Measurements from ENCODE around the gene ITFG1. TPM values are rescaled to one million over a fixed set of nuclear protein-coding genes. Genes with fewer than 3 reads are reported as not detected.
"Not testable (repeated sequence)": the region's sequence is repeated elsewhere in the genome, so short reads cannot be mapped to it uniquely, and the experiment has no call there.

Gene ITFG1
- total RNA-seq, 1 experiment from 2014 or later, result 124 TPM

DNA sequence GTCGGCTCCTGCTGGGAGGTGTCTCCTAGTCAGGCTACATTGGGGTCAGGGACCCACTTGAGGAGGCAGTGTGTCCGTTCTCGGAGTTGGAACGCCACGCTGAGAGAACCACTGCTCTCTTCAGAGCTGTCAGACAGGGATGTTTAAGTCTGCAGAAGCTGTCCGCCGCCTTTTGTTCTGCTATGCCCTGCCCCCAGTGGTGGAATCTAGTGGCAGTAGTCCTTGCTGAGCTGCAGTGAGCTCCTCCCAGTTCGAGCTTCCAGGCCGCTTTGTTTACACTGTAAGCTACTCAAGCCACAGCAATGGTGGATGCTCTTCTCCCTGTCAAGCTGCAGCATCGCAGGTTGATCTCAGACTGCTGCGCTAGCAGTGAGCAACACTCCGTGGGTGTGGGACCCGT is 36.0 kb downstream of the ITFG1 start:
- DNase-seq (ENCODE audit: low read depth), result no peak

DNA sequence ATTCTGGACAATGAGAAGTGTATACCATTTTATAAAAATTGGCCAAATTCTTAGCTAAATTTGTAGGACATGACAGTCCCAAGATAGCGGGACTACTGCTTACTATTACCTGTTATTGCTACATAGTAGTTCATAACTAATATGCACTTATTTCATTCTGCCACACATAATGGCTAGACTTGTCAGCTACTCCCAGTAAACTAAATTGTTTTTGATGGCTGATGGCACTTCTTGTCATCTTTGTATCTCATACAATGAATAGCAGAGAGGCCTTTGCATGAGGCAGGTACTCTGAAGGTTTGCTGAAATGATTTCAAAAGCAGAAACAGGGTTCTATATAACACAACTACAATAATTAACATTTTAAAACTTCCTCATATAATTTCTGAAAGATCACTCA is 44.0 kb downstream of the ITFG1 start:
- no peak for DNase-seq (ENCODE audit: low read depth)

DNA sequence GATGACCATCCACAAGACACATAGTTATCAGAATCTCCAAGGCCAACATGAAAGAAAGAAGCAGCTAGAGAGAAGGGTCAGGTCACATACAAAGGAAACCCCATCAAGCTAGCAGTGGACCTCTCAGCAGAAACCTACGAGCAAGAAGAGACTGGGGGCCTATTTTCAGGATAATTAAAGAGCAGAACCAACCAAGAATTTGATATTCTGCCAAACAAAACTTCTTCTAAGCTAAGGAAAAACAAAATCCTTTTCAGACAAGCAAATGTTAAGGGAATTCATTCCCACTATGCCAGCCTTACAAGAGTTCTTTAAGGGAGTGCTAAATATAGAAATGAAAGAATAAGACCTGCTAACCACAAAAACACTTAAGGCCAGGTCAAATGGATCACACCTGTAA is 47.8 kb downstream of the ITFG1 start:
- no peak for DNase-seq (ENCODE audit: low read depth)

DNA sequence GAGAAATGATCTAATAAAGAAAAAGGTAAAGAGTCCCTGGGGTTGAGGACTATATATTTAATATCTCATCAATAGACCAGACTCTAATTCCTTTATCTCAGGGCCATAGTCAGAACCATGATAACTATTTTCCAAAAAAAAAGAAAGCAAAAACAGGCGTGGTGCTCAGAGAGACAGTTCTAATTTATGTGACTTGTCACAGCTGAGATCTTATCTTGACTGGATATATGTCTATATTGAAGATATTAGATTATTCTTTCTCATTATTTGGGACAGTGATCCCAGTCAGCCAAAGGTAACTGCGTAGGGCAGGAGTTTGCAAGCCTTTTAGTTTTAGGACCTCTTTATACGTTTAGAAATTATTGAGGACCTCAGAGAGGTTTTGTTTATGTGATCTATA is 52.4 kb downstream of the ITFG1 start:
- DNase-seq (ENCODE audit: low read depth), result no peak

DNA sequence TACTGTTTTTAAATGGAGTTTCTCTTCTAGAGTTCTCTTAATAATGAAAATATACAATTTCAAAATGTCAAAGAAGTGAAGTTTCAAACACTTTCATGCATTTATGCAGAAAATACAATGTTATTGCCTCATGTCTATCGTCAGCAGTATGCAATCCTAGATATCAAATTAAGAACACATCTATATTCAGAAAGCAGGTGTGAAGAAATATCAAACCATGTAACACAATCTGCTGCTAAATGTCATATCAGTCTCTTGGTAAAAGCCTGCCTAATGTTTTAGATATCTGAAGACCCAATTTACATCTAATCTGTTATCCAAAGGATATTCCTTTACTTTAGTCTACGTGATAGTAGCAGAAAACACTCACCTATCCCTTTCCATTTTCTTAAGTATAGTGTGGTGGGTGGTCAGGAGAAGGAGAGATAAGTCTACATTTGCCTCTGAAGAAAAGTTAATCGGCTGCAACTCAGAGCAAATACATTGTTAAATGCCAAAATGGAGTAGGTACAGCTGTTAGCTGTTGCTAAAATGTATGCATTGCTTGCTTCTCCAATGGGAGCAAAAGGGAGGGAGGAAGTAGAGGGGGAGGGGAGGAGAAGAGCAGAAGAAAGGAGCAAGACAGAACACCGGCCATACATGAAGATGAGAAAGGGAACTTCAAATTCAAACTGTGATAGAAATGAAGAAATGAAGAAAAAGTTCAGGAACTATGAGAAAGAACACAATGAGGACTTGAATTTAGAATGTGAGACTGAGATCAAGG is 64.9 kb downstream of the ITFG1 start:
- no peak for DNase-seq (ENCODE audit: low read depth)

DNA sequence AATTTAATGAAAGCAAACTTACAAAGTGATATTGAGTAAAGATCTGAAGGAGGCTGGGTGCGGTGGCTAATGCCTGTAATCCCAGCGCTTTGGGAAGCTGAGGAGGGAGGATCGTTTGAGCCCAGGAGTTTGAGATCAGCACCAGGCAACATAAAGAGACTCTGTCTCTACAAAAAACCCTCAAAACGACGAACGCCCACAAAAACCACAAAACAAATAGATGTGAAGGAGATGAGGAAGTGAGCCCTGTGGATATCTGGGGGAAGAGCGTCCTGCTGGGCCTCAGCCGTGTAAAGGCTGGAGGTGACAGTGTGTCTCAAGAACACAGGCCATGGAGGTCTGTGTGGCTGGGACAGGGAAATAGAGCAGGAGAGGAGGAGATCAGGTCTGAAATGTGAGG is 68.8 kb downstream of the ITFG1 start:
- peak; percentile 69 for DNase-seq (ENCODE audit: low read depth)

DNA sequence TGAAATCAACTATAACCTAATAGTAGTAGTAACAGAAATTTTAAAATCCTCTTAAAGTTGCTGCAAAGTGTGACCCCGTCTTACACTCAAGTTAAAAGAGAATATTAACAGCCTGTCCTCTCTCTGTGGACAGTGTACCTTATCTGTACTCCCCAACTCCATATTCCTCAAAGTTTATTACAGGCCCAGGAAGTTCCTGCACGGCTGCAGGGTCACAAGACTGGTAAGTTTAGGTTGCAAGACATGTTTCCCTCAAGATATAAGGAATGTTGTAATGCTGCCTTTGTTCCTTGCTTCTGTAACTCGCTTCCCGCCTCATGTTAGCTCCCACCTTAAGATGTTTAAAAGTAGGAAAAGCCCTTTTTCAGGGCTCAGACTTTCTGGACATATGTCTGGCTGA is 72.2 kb downstream of the ITFG1 start:
- no peak for DNase-seq (ENCODE audit: low read depth)

DNA sequence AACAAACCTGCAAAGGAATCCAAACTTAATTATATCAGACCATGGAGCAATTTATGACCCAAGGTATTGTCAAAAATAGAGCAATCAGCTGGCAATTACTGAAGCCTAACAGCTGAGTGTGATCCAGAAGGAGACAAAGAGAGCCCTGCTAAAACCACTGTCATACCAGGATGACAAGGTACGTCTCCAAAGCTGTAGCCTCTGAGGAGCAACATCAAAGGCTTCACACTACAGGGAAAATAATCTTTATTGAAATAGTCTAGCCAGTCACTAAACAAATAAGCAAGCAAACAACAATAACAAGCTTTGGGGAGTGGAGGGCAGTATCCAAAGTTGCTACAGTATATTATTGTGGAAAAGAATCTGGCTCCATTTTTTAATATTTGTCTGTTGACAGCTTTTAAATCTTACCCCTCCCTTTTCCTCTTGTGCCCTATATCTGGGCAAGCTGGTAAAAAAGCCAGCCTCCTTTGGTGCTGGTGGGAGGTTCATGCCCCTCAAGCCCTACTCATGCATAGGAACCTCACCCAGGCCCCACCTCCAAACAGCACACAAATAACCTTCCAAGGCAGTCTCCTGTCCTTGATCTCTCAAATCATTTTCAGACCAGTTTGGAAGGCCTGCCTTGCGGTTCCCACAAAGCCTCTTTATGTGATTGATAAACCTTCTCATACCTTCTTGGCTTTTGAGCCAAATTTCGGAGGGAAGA is 73.7 kb downstream of the ITFG1 start:
- no peak for DNase-seq (ENCODE audit: low read depth)

DNA sequence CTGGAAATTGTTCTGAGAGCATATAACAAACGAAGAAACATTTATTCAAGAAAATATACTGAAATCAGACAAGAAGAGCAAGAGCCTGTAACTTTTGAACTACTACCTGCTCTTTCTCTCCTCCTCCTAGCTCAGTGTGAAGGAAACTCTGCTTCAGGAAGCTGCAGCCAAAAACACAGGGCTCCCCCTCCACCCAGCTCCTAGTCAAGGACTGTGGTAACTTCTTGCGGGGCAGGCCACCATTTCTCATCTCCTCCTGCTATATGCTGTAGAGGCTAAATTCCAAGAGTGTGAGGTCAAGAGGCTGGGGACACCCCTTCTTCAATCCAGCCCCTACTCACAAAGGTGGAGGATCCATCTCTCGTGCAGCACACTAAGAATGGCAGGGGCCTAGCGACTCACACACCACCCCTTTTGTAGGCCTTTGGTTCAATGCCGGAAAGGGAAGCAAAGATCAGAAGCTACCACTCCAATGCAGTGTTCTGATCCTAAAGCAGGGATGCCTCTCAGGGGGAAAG is 74.6 kb downstream of the ITFG1 start:
- no peak for DNase-seq (ENCODE audit: low read depth)

DNA sequence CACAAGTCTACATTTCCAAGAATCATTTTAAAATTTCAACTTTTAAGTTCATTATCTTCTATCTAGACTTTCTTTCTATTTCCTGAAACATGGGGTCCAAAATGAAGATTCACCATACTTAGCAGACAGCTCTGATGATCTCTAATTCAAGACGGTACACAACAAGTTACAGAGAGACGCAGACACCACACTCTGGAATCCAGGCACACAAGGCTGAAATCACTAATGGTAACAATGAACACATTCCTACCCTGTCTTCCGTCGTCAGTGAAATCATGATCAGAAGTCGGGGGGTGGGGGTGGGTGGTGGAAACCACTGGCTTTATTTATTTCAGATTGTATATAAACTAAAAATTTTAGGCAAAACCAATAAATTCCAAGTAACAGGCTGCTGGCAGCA is 78.5 kb downstream of the ITFG1 start:
- no peak for DNase-seq (ENCODE audit: low read depth)

DNA sequence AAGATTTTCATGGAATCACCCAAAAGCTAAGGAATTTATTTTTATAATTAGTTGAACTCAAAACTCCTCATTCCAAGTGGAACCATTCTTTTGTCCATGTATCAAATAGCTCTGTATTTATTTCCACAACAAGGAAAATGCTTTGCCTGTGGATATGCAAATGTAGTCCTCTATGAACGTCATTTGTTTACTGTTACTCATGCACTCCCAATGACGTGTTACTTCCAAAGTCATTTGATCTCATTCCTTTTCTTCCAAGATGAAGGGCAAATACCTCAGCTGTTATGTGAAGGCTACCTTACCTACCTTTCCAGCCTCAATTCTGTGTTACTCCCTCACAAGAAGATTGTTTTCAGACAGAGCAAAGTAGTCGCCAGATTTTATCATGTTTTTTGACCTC is 83.7 kb downstream of the ITFG1 start:
- no peak for DNase-seq (ENCODE audit: low read depth)

DNA sequence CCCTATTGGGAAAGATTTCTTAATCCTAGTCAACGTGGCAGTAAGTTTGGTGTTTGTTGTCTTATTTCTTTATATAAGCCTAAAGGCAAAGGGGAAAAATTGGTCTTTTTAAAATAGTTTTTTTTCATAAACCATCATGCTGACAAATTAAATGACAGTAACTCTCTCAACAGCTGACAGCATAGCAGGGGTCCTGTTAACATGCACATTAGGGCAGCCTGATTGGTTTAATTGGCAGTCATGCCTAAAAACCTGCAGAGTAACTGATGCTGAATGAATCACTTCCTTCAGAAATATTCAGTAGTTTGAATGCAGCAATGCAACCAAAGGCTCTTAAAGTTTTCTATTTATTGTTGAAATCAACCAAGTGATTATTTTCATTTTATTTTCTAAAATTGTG is 85.4 kb downstream of the ITFG1 start:
- DNase-seq (ENCODE audit: low read depth), result no peak

DNA sequence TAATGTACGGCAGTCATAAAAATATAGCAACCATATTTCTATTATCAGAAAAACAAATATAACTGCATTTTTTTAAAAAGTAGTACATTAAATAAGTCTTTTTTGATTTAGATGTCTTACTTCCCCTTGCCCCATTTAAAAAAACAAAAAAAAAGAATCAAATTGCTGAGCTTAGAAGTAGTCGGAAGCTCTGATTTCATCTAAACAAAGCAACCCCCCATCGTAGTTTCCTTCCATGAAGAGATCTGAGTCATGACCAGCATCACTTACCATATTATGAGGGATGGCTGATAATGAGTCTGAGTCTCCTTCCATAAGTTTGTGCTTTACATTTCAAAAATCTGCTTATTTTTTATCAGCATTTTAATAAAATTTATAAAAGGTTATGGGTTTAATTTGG is 86.2 kb downstream of the ITFG1 start:
- DNase-seq (ENCODE audit: low read depth), result no peak

DNA sequence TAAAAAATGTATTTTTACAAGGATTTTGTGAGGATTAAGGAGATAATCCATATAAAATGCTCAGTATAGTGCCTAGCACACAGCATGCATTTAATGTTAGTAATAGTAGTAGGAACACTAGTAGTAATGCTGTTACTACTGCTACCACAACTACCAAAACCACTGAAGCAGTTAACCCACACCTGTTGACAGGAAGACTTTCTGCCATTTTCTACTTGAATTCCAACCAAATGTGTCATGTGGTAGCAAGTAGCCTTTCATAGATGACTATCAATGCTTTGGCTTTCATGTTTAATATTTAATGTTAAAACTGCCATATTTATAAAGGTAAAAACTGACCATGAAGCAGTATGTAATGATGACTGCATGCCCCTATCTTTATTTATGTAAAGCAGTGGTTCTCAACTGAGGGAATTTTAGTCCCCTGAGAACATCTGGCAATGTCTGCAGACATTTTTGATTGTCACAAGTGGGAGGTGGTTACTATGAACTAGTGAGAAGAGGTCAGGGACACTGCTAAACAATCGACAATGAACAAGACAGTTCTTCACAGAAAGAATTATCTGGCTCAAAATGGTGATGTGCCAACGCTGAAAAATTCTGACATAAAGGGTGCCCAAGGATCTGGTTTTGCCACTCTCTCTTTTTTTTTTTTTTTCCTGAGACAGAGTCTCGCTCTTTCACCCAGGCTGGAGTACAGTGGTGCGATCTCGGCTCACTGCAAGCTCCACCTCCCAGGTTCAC is 89.4 kb downstream of the ITFG1 start:
- DNase-seq (ENCODE audit: low read depth), result no peak

DNA sequence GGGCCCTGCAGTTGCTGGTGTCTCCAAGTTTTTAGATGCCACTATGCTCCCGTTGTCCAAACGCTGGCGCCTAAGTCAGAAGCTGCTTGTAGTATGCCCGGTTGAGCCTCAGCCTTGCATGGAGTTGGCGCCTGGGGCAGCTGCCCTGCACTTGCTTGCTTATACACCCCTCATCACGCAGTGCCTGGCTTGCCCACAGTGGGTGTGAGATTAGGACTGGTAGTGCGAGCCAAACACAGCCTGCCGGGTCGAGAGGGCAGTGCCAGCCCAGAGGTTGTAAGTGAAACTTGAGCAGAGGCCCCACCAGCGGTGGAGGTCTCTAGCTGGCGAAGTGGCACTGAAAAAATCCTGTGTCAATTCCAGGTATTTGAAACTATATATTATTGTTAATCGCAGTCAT is 90.3 kb downstream of the ITFG1 start:
- DNase-seq (ENCODE audit: low read depth), result no peak

DNA sequence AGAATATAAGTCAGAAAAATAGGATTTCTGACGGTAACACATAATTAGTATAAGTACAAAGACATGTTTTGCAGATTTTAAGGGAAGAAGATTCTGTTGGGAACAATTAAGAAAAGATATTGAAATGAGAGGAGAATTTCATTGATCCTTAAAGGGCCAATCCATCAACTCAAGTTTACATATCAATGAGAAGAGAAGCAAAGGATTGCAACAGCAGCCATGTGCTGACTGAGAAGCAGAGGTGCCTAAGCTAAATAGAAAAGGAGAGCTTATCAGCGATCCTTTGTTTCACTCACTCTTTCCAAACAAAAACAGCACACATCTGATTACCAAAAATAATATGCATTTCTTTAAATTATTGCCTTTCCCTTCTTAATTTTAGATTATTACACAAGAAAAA is 94.6 kb downstream of the ITFG1 start:
- no peak for DNase-seq (ENCODE audit: low read depth)

DNA sequence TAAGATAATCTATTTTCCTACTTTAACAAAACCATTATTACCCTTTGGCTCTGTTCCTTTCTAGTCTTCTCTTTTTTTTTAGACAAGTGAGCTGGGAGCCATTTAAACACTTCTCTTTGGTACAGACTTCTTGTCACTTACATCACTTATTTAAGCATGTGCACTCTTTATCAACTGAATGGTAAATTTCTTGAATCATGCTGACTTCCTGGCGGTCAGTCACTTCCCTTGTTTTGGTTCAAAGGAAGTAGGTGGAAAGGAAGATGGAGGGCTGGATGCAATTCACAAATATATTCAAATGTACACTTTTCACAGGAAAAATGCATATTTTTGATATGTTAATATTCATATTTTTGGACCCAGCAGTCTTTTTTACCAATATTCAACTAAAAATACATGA is 97.1 kb downstream of the ITFG1 start:
- no peak for DNase-seq (ENCODE audit: low read depth)

DNA sequence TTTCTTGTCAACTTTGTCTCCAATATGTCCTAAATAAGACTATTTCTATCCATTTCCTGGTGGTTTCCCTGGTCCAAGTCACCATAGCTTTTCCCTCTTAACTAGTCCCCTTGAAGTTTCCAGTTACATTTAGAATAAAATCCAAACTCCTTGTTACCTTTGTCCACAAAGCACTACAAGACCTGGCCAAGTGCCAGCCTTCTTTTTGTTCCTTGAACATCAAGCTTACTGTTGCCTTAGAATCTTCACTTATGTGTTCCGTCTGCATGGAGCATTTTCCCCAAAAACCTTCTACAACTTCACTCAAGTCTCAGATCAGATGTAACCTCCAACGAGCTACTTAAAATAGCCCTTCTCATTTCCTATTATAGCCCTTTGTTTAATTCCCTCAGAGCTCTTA is 101.4 kb downstream of the ITFG1 start:
- DNase-seq (ENCODE audit: low read depth), result no peak

DNA sequence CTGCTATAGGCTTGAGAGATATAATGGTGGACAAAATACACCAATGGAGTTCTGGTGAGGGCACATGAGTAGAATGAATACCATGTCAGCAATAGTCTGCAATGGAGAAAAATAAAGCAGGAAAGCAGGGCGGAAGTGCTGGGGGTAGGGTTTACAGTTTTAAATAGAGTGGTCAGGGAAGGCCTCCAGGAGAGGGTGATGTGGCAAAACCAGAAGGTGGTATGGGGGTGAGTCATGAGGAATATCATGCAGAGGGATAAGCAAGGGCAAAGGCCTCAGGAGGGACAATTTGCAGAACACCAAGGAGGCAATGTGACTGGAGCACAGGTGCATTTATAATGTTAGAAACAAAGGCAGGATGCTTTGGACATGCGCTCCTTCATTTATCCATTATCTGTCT is 102.0 kb downstream of the ITFG1 start:
- DNase-seq (ENCODE audit: low read depth), result peak; percentile 80

DNA sequence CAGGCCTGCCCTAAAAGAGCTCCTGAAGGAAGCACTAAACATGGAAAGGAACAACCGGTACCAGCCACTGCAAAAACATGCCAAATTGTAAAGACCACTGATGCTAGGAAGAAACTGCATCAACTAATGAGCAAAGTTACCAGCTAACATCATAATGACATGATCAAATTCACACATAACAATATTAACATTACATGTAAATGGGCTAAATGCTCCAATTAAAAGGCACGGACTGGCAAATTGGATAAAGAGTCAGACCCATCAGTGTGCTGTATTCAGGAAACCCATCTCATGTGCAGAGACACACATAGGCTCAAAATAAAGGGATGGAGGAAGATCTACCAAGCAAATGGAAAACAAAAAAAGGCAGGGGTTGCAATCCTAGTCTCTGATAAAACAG is 111.8 kb downstream of the ITFG1 start:
- not testable (repeated sequence) for DNase-seq (ENCODE audit: low read depth)

DNA sequence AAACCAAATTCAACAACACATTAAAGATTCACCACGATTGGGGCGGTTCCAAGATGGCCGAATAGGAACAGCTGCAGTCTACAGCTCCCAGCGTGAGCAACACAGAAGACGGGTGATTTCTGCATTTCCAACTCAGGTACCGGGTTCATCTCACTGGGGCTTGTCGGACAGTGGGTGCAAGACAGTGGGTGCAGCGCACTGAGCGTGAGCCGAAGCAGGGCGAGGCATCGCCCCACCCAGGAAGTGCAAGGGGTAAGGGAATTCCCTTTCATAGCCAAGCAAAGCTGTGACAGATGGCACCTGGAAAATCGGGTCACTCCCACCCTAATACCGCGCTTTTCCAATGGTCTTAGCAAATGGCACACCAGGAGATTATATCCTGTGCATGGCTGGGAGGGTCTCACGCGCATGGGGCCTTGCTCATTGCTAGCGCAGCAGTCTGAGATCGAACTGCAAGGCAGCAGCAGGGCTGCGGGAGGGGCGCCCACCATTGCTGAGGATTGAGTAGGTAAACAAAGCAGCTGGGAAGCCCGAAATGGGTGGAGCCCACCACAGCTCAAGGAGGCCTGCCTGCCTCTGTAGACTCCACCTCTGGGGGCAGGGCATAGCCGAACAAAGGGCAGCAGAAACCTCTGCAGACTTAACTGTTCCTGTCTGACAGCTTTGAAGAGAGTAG is 113.7 kb downstream of the ITFG1 start:
- DNase-seq (ENCODE audit: low read depth), result not testable (repeated sequence)

DNA sequence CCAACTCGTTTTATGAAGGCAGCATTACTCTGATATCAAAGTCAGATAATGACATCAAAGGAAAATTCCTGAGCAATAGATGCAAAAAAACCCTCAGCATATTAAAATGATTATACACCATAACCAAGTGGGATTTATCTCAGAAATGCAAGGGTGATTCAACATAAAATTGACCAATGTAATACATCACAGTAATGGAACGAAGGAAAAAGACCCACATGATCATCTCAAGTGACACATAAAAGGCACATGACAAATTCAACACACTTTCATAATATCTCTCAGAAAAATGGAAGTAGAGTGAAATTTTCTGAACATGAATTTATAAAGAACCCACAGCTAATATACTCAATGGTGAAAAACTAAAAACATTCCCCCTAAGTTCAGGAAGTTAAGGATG is 118.8 kb downstream of the ITFG1 start:
- DNase-seq (ENCODE audit: low read depth), result no peak

Data from RPMI7951 (cell line).